Stimulated activated naive B cell treated with anti-CD40 and anti-IgM and Interleukin-4, amounts not matched to agents 10 μg/mL and 1 μg/mL and 100 μg/mL, for 72 hours (primary cell): ENCODE measurements around the gene PPP1R8.
"Not testable (repeated sequence)": the region's sequence is repeated elsewhere in the genome, so short reads cannot be mapped to it uniquely, and the experiment has no call there.

Experiments
- ATAC-seq, 2 donors: fragments of 150-1000 bp; cut with Tn5 transposase; replicated peaks; 2 replicates each; pipeline ENCODE4 v1.10.0; 2021; ENCODE audit warnings: moderate library complexity in 1 of 2
- DNase-seq: peaks from one replicate; pipeline ENCODE4 v3.0.0; 2021
- H3K27ac Mint-ChIP-seq: one replicate; pipeline ENCODE4 v1.8.0; 2022; ENCODE audit warnings: mild to moderate bottlenecking, mixed read lengths
- H3K27me3 Mint-ChIP-seq, 2 donors: one replicate each; pipeline ENCODE4 v1.8.0; 2022; ENCODE audit warnings: mixed read lengths in 2 of 2
- H3K36me3 Mint-ChIP-seq, 2 donors: one replicate each; pipeline ENCODE4 v1.8.0; 2022; ENCODE audit warnings: mixed read lengths in 2 of 2, mild to moderate bottlenecking in 1 of 2
- H3K4me1 Mint-ChIP-seq, 2 donors: one replicate each; pipeline ENCODE4 v1.8.0; 2022; ENCODE audit warnings: mixed read lengths in 2 of 2, mild to moderate bottlenecking in 1 of 2
- H3K4me3 Mint-ChIP-seq, 2 donors: one replicate each; pipeline ENCODE4 v1.8.0; 2022; ENCODE audit warnings: mild to moderate bottlenecking in 2 of 2, mixed read lengths in 2 of 2, moderate library complexity in 1 of 2
- H3K9me3 Mint-ChIP-seq, 2 donors: one replicate each; pipeline ENCODE4 v1.8.0; 2022; ENCODE audit warnings: mixed read lengths in 2 of 2, mild to moderate bottlenecking in 1 of 2

Gene PPP1R8

DNA sequence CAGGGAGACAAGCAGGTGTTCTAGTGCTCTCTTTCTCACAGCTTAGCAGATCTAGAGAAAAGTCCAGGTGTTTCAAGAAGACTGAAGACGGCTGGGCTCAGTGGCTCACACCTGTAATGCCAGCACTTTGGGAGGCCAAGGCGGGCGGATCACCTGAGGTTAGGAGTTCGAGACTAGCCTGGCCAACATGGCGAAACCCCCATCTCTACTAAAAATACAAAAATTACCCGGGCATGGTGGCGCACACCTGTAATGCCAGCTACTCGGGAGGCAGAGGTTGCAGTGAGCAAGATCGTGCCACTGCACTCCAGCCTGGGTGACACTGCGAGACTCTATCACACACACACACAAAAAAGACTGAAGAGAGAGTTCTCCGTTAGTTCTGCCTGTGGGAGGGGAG, 27.0 kb downstream of the PPP1R8 start:
- not testable (repeated sequence) for H3K36me3 Mint-ChIP-seq, H3K9me3 Mint-ChIP-seq, H3K27ac Mint-ChIP-seq, DNase-seq, H3K27me3 Mint-ChIP-seq, ATAC-seq, H3K4me3 Mint-ChIP-seq
- H3K4me1 Mint-ChIP-seq = peaks cover 23 to 43% of the 10 kb centered on the region in 2 donors

- Mint-ChIP-seq H3K36me3 (peaks cover 0 to 3% of the 10 kb centered on the region in 2 donors), H3K4me1 (peaks cover 29 to 51% of the 10 kb centered on the region in 2 donors), H3K27me3 (no peaks in the 10 kb centered on the region), H3K4me3 (no peak overlapping the region), H3K9me3 (peaks cover 2 to 3% of the 10 kb centered on the region in 2 donors), H3K27ac (peak overlapping the region; percentile 25)
- DNase-seq = peak; percentile 78
- peak; percentile 84 to 88 for ATAC-seq
Observed at GRCh38 chr1:27858072-27858948, 27.7 kb downstream of the PPP1R8 start.

DNA sequence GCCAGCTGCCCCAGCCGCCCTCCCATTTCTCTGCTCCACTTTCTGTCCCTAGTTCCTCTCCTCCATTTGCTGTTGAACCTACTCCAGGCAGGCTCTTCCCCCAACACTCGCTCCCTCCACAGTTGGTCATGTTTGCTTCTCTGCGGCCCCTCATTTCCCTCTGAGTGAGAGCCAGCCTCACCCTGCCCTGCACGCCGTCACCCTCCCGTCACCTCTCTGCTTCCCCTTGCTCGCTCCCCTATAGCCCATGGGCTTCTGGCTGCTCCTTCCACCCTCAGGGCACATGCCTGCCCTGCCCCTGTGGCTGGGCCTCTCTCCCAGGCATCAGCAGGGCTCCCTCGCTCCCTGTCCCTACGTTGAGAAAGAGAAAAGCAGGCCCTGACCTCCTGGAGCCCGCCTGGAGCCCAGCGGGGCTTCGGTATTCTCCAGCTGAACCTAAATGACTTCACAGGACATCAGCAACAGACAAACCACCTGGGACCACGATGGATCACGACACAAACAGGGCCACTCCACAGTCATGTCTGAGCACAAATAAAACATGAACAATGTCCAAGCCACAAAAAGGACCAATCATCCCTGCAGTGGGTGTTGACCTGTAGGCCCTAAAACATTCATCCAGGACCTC, 28.5 kb downstream of the PPP1R8 start:
- peak overlapping the region; percentile 56 for H3K27ac Mint-ChIP-seq
- H3K27me3 Mint-ChIP-seq = no peaks in the 10 kb centered on the region
- H3K4me3 Mint-ChIP-seq = no peak overlapping the region
- no peak for DNase-seq
- H3K4me1 Mint-ChIP-seq = peaks cover 34 to 58% of the 10 kb centered on the region in 2 donors
- ATAC-seq = no peak
- peaks cover 2 to 3% of the 10 kb centered on the region in 2 donors for H3K9me3 Mint-ChIP-seq
- peaks cover 0 to 3% of the 10 kb centered on the region in 2 donors for H3K36me3 Mint-ChIP-seq

DNA sequence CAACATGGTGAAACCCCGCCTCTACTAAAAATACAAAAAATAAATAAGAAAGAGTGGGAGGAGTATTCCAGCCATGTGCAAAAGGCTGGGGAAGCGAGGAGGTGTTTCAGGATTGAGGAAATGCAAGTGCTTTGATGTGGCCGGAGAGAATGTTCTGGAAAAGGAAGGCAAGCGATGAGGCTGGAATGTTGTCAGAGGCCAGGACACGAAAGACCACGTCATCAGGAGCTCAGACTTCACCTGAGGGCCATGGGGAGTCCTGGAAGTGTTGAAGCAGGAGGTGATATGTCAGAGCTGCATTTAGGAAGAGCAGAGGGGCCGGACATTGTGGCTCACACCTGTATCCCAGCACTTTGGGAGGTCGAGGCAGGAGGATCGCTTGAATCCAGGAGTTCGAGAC, 30.9 kb downstream of the PPP1R8 start:
- peaks cover 37 to 80% of the 10 kb centered on the region in 2 donors for H3K4me1 Mint-ChIP-seq
- H3K36me3 Mint-ChIP-seq = no peaks in the 10 kb centered on the region
- H3K4me3 Mint-ChIP-seq = no peak overlapping the region
- peak overlapping the region; percentile 56 for H3K27ac Mint-ChIP-seq
- ATAC-seq (no peak), DNase-seq (no peak)
- peaks cover 2 to 3% of the 10 kb centered on the region in 2 donors for H3K9me3 Mint-ChIP-seq
- no peaks in the 10 kb centered on the region for H3K27me3 Mint-ChIP-seq

GRCh38 chr1:27862004-27862403, 31.4 kb downstream of the PPP1R8 start:
- no peak for DNase-seq
- Mint-ChIP-seq H3K27me3 (no peaks in the 10 kb centered on the region), H3K36me3 (no peaks in the 10 kb centered on the region), H3K4me3 (no peak overlapping the region), H3K4me1 (peaks cover 39 to 84% of the 10 kb centered on the region in 2 donors), H3K9me3 (peaks cover 2 to 3% of the 10 kb centered on the region in 2 donors), H3K27ac (peak overlapping the region; percentile 76)
- ATAC-seq = no peak

GRCh38 chr1:27862671-27863537, 32.3 kb downstream of the PPP1R8 start:
- H3K4me3 Mint-ChIP-seq = peak overlapping the region; percentile 14 to 22
- H3K27ac Mint-ChIP-seq = peak overlapping the region; percentile 79
- H3K9me3 Mint-ChIP-seq = peaks cover 2 to 3% of the 10 kb centered on the region in 2 donors
- ATAC-seq (peak; percentile 84 to 88), DNase-seq (peak; percentile 72)
- H3K27me3 Mint-ChIP-seq = no peaks in the 10 kb centered on the region
- H3K4me1 Mint-ChIP-seq = peaks cover 42 to 86% of the 10 kb centered on the region in 2 donors
- H3K36me3 Mint-ChIP-seq = no peaks in the 10 kb centered on the region

- peaks cover 39 to 84% of the 10 kb centered on the region in 2 donors for H3K4me1 Mint-ChIP-seq
- H3K27me3 Mint-ChIP-seq = no peaks in the 10 kb centered on the region
- no peaks in the 10 kb centered on the region for H3K36me3 Mint-ChIP-seq
- H3K4me3 Mint-ChIP-seq = no peak overlapping the region
- peak overlapping the region; percentile 79 for H3K27ac Mint-ChIP-seq
- peak; percentile 49 to 54 for ATAC-seq
- H3K9me3 Mint-ChIP-seq = peaks cover 2 to 3% of the 10 kb centered on the region in 2 donors
- no peak for DNase-seq
Observed at GRCh38 chr1:27863538-27863915, 32.9 kb downstream of the PPP1R8 start.

- Mint-ChIP-seq H3K27me3 (no peaks in the 10 kb centered on the region), H3K27ac (peak overlapping the region; percentile 79), H3K4me3 (peak overlapping the region; percentile 29 to 39), H3K4me1 (peaks cover 42 to 84% of the 10 kb centered on the region in 2 donors), H3K36me3 (no peaks in the 10 kb centered on the region), H3K9me3 (peaks cover 2 to 3% of the 10 kb centered on the region in 2 donors)
- ATAC-seq = peak; percentile 29 to 49
- DNase-seq = peak; percentile 42
Observed at GRCh38 chr1:27864264-27864895, 33.8 kb downstream of the PPP1R8 start.

DNA sequence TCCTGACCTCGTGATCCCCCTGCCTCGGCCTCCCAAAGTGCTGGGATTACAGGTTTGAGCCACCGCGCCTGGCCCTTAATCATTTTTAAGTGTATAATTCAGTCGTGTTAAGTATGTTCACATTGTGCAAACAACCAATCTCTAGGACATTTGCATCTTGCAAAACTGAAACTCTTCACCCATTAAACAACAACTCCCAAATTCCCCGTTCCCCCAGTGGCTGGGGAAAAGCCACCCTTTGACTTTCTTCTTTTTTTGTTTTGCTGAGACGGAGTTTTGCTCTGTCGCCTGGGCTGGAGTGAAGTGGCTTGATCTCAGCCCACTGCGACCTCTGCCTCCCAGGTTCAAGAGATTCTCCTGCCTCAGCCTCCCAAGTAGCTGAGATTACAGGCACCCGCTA, 35.2 kb downstream of the PPP1R8 start:
- Mint-ChIP-seq H3K4me3 (no peak overlapping the region), H3K36me3 (no peaks in the 10 kb centered on the region), H3K9me3 (peaks cover 2 to 3% of the 10 kb centered on the region in 2 donors), H3K4me1 (peaks cover 44 to 79% of the 10 kb centered on the region in 2 donors), H3K27ac (peak overlapping the region; percentile 59), H3K27me3 (no peaks in the 10 kb centered on the region)
- DNase-seq (no peak), ATAC-seq (no peak)

- Mint-ChIP-seq H3K27ac (peak overlapping the region; percentile 80), H3K36me3 (peaks cover 0 to under 1% of the 10 kb centered on the region in 2 donors), H3K27me3 (no peaks in the 10 kb centered on the region), H3K9me3 (no peaks in the 10 kb centered on the region), H3K4me3 (no peak overlapping the region), H3K4me1 (peaks cover 29 to 66% of the 10 kb centered on the region in 2 donors)
- no peak for ATAC-seq
- no peak for DNase-seq
Observed at GRCh38 chr1:27868556-27868931, 38.0 kb downstream of the PPP1R8 start.

- Mint-ChIP-seq H3K4me3 (peak overlapping the region; percentile 44 to 57), H3K27me3 (no peaks in the 10 kb centered on the region), H3K9me3 (no peaks in the 10 kb centered on the region), H3K36me3 (peaks cover 0 to 3% of the 10 kb centered on the region in 2 donors), H3K4me1 (peaks cover 28 to 64% of the 10 kb centered on the region in 2 donors), H3K27ac (peak overlapping the region; percentile 80)
- peak; percentile 28 for DNase-seq
- peak; percentile 54 to 58 for ATAC-seq
Observed at GRCh38 chr1:27868932-27869718, 38.5 kb downstream of the PPP1R8 start.

GRCh38 chr1:27869719-27870085, 39.1 kb downstream of the PPP1R8 start:
- Mint-ChIP-seq H3K27ac (no peak overlapping the region), H3K4me1 (peaks cover 27 to 61% of the 10 kb centered on the region in 2 donors), H3K9me3 (no peaks in the 10 kb centered on the region), H3K27me3 (no peaks in the 10 kb centered on the region), H3K4me3 (peak overlapping the region in 1 of 2 donors; percentile 57), H3K36me3 (peaks cover 0 to 3% of the 10 kb centered on the region in 2 donors)
- ATAC-seq (peak; percentile 3 to 6), DNase-seq (no peak)

DNA sequence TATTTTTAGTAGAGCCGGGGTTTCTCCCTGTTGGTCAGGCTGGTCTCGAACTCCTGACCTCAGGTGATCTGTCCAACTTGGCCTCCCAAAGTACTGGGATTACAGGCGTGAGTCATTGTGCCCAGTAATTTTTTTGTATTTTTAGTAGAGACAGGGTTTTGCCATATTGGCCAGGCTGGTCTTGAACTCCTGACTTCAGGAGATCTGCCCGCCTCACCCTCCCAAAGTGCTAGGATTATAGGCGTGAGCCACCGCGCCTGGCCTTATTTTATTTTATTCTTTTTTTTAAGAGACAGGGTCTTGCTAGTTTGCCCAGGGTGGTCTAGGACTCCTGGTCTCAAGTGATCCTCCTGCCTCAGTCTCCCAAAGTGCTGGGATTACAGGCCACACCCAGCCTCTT, 40.5 kb downstream of the PPP1R8 start:
- H3K4me1 Mint-ChIP-seq = peaks cover 35 to 63% of the 10 kb centered on the region in 2 donors
- not testable (repeated sequence) for H3K9me3 Mint-ChIP-seq, H3K4me3 Mint-ChIP-seq

More for the DNA sequence above, 40.5 kb downstream of the PPP1R8 start:
- H3K27me3 Mint-ChIP-seq, H3K36me3 Mint-ChIP-seq, ATAC-seq, DNase-seq: not testable (repeated sequence)
- peak overlapping the region; percentile 47 for H3K27ac Mint-ChIP-seq
